GM12892 (cell line): Measurements from ENCODE around the gene NUTF2.

Experiments
- POLR2A ChIP-seq: IDR thresholded peaks from 2 replicates; pipeline ENCODE4 v1.6.1; 2011; ENCODE audit warnings: low read depth, low read length, control low read depth
- TAF1 ChIP-seq: IDR thresholded peaks from 2 replicates; pipeline ENCODE4 v1.6.1; 2011; ENCODE audit warnings: low read depth, mild to moderate bottlenecking, control low read depth, low read length, borderline replicate concordance

DNA sequence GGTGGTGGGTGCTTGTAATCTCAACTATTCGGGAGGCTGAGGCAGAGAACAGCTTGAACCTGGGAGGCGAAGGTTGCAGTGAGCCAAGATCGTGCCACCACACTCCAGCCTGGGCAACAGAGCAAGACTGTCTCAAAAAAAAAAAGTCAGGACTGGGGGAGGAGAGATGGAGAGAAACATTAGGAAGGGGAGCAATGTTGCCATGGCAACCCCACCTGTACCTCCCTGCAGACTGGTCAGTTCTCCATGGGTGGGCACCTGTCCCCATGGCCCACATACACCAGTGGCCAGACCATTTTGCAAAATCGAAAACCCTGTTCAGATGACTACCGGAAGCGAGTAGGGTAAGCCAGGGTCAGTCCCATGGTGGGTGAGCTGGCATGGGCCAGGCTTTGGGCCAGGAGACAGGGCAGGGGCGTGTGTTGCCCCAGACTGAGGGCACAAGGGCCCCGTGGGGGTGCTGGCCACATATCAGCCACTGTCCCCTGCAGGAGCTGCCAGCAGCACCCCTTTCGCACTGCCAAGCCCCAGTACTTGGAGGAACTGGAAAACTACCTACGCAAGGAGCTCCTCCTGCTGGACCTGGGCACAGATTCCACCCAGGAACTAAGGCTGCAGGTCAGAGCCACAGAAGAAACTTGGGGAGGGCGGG, 26.0 kb upstream of the NUTF2 start:
- TF ChIP-seq POLR2A (no peak), TAF1 (no peak)
